ENCODE results near the gene STX18. TPM values are rescaled to one million over a fixed set of nuclear protein-coding genes. Genes with fewer than 3 reads are reported as not detected.

STX18 gene
- polyA plus RNA-seq, 4 donors: 54.3 to 74.0 (median 69.0) TPM

DNA sequence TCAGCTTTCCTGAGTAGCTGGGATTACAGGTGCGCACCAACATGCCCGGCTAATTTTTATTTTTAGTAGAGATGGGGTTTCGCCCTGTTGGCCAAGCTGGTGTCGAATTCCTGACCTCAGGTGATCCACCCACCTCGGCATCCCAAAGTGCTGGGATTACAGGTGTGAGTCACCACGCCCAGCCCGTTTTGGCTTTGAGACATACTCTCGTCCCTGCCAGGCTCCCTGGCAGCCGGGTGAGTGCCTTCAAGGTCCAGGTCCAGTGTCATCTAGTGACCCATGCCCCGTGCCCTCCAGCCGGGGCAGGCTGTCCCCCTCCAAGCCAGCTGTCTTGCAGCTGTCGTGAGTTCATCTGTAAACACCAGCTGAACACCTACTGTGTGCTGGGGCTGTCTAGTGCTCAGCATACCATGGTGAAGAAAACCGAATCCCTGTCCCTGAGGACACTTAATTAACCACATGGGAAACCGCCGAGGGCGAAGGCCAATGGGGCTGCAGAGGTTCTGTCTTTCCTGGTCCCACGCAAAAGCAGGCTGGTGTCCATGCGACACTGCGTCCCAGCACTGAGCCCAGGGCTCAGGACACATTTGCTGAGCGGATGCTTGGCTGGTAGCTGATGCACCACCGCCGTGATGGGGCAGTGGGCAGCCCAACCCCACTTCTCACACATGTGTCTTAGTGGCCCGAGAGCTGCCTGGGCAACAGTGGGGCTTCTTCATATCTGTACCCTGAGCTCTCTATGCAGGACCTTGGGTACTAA, 133.1 kb downstream of the STX18 start:
- DNase-seq (ENCODE audit: low read depth in 4 of 4, low spot score in 2 of 4): no peak

DNA sequence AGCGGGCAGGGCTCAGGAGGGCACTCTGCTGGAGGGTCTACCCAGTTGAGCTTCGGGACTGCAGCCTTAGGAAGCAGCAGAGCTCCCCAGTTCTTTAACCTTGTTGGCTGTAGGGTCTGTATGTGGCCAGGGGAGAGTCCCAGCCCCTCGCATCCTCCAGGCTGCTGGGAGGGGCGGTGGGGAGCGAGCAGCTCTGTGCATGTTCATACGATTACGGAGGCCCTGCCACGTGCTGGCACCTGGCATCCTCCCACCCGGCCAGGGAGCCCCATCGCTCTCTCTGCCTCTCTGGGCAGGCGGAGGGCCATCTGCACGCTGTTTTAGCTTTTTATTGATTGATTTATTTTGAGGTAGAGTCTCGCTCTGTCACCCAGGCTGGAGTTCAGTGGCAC, 133.7 kb downstream of the STX18 start:
- no peak for DNase-seq (ENCODE audit: low read depth in 4 of 4, low spot score in 2 of 4)

DNA sequence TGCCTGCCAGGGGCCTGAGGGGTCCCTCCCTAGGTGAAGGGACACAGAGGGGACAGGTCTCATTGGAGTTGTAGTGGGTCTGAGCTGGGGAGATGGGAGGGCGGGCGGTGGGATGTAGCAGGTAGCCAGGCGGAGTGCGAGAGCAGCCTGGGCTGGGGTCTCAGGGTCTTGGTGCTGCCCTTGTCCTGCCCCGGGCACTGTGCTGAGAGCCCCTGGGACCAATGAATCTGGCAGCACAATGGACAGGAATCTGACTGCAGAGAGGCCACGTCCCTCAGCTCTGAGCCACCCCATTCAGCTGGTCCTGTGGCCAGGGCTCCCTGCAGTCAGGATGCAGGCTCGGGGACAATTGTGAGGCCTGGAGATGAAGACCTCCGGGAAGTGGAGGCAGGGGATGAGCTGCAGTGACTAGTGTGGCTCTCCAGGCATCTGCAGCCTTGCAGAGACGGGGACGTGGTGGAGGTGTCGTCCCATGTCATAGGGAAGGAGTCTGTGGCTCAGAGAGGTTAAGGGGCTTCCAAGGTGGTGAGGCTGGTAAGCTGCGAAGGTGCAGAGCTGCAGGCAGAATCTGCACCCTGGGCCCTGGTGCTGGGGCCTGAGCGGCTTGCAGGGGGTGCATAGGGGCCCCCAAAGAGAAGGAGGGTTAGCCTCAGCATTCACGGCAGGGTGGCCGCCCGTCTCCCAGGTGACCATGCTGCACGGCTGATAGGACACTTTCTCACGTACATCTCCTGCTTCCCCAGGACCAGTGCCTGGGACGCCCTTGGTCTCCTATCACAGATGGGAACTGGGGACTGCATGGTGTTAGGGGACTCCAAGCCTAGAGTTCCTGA, 134.3 kb downstream of the STX18 start:
- DNase-seq (ENCODE audit: low read depth in 4 of 4, low spot score in 2 of 4): no peak

DNA sequence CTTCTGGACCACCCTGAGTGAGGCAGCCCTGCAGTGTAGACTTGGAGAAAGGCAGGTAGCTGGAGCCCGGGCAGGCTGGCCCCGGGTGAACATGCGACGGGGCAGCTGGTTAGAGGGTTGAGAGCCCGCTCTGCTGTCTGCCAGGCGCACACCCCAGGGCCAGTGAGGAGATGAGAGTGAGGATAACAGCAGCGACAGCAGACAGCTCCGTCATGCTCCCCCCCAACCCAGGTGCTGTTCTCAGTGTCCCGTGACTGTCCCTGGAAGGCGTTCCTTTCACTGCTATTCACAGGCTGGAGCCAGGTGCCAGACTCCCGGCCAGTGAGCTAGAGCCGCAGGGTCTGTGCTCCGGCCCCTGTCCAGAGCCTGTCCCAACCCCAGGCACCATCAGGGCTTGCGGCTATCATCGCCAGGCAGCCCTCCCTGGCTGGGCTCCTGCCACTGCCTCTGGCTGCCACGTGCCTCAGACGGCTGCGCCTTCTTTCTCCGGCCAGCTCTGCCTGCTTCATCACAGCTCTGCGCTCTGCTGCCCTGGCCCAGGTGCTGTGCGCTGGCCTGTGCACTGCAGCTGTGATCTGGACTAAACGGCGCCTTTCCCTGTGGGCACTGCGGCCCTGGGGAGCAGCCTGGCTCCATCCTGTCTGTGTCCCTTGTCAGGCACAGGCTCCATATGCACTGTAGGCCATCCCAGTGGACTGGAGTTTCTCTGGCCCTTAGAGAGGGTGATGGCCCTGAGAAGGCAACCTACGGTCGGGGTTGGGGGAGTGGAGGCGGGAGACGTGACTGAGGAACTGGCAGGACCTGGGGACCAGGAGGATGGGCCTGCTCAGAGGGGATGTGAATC, 135.2 kb downstream of the STX18 start:
- no peak for DNase-seq (ENCODE audit: low read depth in 4 of 4, low spot score in 2 of 4)

DNA sequence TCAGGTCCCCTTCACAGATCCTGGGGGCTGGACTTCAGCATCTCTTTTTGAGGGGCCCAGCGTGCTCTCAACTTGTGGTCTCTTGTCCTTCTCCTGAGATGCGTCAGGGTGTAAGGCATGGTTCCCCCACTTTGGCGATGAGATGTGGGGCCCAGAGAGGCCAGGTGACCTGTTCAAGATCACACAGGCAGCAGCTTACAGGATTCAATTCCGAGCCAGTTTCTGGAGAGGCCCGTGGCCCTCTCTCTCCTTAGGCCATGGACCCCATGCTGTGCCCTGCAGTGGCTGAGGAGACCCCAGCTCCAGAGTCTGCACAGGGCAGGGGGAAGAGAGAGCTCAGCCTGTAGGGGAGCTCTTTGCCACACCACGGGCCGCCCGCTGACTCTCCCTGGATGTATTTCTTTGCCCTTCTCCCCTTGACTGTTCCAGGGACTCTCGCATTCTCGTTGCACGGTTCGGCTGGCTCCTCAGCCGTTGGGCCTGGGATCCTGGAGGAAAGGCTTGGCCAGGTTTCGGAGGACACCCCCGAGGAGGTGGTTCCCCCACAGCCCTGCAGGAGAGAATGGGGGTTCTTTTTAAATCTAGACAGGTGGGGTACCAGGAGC, 136.4 kb downstream of the STX18 start:
- no peak for DNase-seq (ENCODE audit: low read depth in 4 of 4, low spot score in 2 of 4)

DNA sequence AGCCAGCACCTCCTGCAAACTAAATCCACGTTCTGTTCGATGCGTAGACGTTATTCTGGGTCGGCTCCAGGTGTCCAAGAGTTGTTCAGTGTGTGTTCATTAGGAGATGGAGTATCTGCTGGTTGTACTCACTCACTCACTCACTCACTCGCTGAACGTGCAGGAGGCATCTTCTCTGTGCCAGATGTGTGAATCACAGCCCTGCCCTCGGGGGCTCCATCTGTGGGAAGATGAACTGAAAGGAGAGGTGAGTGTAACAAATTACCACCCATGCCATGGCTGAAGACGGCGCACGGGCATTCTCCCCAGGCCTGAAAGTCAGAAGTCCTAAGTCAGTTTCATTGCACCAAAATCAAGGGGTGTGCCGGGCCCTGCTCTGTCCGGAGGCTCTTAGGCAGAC, 138.9 kb downstream of the STX18 start:
- DNase-seq (ENCODE audit: low read depth in 4 of 4, low spot score in 2 of 4): no peak

DNA sequence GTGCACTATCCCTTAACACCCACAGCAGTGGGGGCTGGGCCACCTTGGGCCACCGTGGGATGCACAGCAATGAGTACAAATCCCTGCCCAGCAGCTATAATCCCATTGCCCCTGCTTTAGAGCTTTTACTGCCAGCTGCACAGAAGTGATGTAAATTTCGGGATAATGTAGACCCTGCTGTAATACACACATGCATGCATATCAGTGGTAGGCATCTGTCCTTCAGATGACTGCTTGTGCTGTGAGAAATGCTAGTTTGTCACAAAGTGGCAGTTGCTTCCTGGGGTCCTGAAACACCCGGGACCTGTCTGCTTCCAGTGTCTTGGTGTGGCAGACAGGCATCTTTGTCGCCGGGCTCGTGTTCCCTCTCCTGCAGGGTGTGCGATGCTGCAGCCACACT, 140.8 kb downstream of the STX18 start:
- DNase-seq (ENCODE audit: low read depth in 4 of 4, low spot score in 2 of 4): no peak

DNA sequence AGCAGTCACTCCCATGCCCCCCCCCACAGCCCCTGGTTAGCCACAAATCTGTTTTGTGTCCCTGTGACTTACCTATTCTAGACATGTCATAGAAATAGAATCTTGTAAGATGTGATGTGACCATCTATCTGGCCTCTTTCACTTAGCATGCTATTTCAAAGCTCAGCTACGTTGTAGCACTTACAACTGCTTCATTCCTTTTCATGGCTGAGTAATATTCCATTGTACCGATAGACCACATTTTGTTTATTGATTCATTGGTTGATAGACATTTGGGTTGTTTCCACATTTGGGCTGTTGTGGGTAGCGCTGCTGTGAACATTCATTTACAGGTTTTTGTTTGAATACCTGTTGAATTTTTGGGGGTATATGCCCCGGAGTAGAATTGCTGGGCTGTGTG, 143.4 kb downstream of the STX18 start:
- no peak for DNase-seq (ENCODE audit: low read depth in 4 of 4, low spot score in 2 of 4)

DNA sequence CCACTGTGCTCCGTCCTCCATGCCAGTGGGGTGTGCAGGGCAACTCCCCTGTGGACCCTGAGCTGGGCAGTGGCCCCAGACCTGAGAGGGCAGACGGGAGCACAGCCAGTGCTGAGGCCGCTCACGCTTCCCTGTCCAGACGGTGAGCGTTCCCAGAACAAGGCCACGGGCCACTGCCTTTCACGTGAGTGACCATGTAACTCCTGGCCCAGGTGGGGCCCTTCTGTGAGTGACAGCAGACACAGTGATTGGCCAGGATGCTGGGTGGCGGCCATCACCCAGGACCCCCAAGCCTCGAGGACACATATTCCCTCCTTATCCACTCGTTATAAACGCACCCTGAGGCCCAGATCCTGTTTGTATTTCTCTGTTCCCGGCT, 144.4 kb downstream of the STX18 start:
- DNase-seq (ENCODE audit: low read depth in 4 of 4, low spot score in 2 of 4): no peak

DNA sequence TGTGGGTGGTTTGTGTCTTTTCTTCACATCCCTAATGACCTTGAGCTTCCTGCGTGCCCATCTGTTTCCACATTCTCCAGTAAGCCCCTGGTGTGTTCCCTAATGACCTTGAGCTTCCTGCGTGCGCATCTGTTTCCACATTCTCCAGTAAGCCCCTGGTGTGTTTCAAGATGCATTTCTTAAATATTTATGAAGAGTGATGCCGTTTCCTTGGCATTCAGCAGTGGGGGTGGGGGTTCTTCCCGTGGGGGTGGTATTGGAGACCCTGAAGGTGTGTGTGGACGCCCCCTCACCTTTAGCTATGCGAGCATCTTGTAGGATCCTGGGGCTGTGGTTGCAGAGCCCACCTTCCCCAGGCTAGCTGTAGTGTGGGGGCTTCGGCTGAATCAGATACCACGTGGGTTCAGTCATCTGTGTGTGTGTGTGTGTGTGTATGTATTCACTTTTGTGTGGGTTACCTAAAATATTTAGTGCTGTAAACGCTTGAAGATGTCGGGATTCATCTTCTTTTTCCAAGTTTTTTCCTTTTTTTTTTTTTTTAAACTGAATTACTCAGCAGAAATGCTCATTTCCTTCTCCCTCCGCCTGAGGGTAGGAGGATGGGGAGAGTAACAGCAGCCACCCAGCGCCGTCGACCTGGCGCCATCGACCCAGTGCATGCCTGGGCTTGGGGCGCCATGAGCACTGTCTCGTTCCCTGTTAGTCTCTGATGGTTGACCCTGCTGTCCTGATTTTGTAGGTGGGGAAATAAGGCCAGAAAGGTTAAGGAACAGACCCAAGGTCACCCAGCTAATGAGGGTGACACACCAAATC, 145.0 kb downstream of the STX18 start:
- no peak for DNase-seq (ENCODE audit: low read depth in 4 of 4, low spot score in 2 of 4)

DNA sequence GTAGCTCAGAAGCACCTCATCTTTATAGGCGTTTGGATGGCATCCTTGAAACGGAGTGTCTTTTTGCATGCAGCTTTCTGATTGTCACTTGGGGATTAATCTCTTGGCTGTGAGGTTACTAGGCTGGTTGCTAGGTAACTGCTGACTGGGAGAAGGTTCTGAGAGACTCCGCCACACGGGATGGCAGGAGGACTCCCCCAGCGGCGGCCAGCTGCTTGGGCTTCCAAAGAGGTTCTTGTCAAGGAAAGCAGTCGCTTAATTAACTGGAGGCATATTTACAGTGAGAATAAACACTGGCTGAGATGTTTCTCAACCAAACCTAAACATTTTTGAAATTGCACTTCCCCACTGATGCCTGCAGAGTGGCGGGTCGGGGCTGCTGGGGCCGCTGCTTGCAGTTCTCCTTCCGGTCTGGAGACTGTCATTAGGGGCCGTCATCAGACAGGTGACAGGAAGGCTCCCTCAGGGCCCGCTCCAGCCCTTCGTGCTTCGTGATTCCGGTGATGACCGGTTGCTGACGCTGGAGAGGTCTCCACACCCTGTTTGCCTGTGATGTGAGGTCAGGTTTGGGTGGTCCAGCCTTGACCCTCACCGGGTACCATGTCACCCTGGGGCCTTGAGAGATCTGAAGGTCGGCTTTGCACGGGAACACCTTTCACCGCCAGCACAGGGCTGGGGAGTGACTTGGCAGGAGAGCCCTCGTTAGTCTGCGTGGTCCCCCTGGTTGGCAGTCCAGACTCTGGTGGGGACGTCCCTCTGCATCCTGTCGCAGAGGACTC, 145.8 kb downstream of the STX18 start:
- DNase-seq (ENCODE audit: low read depth in 4 of 4, low spot score in 2 of 4): no peak

DNA sequence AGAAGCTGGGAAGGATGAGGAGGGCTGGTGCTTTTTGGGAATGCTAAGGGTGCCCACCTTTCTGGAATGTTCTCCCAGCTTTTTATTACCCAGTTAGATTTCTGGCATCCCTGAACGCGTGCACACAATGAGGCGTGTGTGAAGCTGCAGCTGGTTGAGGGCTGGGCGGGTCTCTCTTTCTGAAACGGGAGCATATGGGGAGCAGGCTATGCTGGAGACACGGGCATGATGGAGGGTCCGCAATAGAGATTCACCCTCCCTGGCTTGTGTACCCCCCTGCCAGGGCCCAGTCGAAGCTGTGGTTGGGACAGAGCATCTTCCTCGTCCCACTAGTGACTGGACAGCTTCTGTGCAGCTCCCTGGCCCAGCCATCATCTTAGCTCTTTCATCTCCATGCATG, 146.5 kb downstream of the STX18 start:
- no peak for DNase-seq (ENCODE audit: low read depth in 4 of 4, low spot score in 2 of 4)

DNA sequence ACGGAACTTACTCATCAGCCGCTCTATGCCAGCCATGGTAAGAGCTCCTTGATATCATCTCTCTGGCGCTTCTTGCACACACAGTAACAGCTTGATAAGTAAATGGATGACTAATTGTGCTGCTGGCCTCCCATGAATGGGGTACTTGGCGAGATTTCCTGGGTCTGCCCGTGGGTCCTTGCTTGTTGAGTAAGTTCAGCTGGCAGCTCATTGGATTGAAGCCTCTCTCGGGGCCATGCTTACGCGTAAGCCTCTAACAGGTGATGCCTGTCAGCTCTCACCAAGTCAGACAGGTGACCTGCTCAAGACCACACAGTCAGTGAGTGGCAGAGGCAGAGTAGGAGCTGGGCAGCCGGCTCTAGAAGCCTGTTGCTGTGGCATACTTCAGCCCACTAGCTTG, 147.2 kb downstream of the STX18 start:
- DNase-seq (ENCODE audit: low read depth in 4 of 4, low spot score in 2 of 4): no peak

DNA sequence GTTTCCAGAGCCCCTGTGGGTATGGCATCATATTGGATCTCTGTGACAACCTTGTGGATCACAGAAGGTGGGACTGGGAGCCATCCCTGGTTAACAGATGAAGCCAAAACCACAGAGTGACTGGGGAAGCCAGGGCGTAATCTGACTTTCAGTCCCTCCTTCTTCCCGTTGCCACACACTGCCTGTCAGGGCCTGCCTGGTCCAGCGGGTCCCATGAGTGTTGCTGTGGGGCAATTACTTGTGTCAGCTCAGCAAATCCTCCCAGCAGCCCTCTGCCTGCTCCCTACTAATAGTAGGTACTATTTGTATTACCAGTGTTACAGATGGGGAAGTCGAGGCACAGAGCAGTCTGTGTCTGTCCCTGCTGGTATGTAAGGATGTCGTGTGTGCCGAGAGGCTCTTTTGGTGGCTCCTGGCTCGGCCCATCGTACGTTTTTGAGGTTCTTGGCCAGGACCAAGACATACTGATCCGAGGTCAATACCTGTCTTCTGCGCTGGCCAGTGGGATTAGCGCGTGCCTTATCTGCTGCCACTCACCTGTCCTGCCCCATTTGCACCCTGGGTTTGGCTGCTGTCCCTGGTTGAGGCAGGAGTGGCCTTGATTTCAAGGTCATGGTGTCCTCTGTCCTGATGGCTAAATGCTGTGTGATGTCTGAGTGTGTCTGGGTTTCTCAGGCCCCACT, 149.2 kb downstream of the STX18 start:
- no peak for DNase-seq (ENCODE audit: low read depth in 4 of 4, low spot score in 2 of 4)

DNA sequence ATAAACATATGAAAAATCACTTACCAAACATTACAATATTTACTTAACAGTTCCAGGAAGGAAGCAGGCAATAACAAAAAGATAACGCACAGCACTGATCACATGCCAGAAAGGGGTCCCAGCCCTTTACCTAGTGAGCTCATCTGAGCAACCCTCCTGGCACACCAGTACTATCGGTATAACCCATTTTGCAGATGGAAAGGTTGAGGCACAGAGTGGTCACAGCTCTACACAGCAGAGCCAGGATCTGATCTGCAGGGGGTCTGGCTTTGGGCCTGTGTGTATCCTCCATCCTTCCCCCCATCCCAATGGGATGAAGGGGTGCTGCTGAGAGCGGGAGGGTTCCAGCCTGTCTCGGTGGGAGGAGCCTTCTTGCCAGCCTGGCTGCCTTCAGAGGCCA, 150.0 kb downstream of the STX18 start:
- no peak for DNase-seq (ENCODE audit: low read depth in 4 of 4, low spot score in 2 of 4)

DNA sequence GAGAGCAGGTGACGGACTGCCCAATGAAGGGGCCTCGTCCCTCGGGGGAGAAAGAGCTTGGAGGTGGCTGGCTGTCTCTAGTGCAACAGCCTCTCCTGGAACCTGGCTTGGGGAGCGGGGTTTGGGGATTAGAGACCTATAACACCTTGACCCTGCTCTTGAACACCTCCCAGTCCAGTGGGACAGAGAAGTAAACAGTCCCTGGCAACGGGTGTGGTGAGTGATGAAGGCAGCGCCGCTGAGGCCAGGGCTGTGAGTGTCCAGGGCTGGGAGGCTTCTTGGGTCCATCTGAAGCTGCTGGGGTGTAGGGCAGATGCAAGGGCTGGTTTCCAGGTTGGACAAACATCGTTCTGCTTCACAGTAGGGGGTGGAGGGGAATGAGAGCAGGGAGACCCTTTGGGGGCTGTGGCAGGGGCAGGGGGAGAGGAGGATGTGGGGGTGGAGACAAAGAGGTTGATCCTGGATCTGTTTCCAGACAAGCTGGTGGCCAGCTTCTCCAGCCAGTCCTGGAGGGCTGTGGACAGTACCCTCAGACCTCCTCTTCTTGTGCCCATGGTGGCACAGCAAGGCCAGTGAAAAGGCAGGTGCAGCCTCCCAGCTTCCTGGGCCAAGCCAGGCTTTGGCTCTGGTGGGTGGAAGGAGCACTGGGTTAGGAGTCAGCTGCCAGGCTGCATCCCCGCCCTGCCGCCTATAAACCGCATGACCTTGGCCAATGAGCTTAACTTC, 151.2 kb downstream of the STX18 start:
- no peak for DNase-seq (ENCODE audit: low read depth in 4 of 4, low spot score in 2 of 4)

DNA sequence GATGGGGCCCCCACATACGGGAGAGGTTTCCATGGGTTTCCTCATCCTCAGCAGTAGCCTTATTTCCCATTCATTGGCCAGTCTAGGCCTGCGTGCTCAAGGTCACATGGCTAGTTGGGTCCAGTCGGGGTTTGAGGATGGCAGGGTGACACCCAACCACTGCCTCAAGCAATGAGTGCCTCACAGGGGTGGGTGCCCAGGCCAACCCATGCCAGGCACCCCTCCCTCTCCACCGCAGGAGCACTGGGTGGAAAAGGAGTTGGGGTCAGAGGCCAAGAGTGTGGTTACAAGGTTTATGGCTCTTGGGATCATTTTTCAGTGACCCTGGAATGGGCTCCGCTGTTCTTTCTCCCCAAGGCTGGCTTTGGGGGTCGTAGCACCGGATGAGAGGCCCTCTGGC, 151.8 kb downstream of the STX18 start:
- no peak for DNase-seq (ENCODE audit: low read depth in 4 of 4, low spot score in 2 of 4)

Data from left renal cortex interstitium (tissue), 4 donors.